Choroid plexus epithelial cell (primary cell): Measurements from ENCODE around the gene FOXN3.
A peak's percentile ranks its signal among the peaks of the same experiment; 100 is the strongest.

Experiments
- DNase-seq: peaks from one replicate; pipeline ENCODE4 v3.0.0-alpha.2; 2010; ENCODE audit warnings: low read depth
- H3K4me3 ChIP-seq: 2 replicates; pipeline ENCODE4 v1.5.1; 2011; ENCODE audit warnings: low read depth, mild to moderate bottlenecking, control low read depth, low read length, moderate library complexity
- TF ChIP-seq, protein P1 (sequence below): conservative IDR thresholded peaks from 2 replicates; pipeline ENCODE4 v1.5.1; 2011; ENCODE audit warnings: low read depth, mild to moderate bottlenecking, control low read depth, inconsistent platforms, low read length, moderate library complexity

Gene FOXN3

GRCh38 chr14:89444044-89444443 is 27.0 kb upstream of the FOXN3 start:
- no peak overlapping the region for H3K4me3 ChIP-seq
- TF ChIP-seq, protein P1, sequence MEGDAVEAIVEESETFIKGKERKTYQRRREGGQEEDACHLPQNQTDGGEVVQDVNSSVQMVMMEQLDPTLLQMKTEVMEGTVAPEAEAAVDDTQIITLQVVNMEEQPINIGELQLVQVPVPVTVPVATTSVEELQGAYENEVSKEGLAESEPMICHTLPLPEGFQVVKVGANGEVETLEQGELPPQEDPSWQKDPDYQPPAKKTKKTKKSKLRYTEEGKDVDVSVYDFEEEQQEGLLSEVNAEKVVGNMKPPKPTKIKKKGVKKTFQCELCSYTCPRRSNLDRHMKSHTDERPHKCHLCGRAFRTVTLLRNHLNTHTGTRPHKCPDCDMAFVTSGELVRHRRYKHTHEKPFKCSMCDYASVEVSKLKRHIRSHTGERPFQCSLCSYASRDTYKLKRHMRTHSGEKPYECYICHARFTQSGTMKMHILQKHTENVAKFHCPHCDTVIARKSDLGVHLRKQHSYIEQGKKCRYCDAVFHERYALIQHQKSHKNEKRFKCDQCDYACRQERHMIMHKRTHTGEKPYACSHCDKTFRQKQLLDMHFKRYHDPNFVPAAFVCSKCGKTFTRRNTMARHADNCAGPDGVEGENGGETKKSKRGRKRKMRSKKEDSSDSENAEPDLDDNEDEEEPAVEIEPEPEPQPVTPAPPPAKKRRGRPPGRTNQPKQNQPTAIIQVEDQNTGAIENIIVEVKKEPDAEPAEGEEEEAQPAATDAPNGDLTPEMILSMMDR: no peak
- peak; percentile 58 for DNase-seq

- no peak overlapping the region for H3K4me3 ChIP-seq
- DNase-seq: peak; percentile 67
- TF ChIP-seq, protein P1: no peak
These were observed 26.1 kb upstream of the FOXN3 start for GRCh38 chr14:89443042-89443629.

DNA sequence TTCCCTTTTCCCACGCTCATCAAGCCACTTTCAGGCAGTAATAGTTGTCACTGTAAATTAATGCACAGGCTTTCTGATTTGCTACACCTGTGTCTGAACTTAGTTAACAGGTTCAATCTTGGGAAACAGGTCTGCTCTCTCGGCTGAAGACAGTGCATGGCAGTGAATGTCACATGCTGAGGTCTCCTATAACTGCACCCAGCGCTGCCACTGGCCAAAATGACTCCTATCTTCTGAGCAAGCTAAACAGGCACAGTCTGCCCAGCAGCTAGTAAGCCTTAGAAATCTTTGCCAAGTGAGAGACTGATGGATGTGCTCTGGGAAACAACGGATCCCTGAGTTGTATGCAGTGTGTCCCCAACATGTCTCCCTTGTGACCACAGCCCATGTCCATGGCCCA is 25.2 kb upstream of the FOXN3 start:
- DNase-seq: no peak
- no peak overlapping the region for H3K4me3 ChIP-seq
- TF ChIP-seq, protein P1: no peak

- DNase-seq: no peak
- H3K4me3 ChIP-seq: no peak overlapping the region
- TF ChIP-seq, protein P1: no peak
These were observed 24.2 kb upstream of the FOXN3 start for GRCh38 chr14:89440986-89441909.

- no peak for DNase-seq
- TF ChIP-seq, protein P1: no peak
These were observed 19.0 kb upstream of the FOXN3 start for GRCh38 chr14:89435892-89436656.

DNA sequence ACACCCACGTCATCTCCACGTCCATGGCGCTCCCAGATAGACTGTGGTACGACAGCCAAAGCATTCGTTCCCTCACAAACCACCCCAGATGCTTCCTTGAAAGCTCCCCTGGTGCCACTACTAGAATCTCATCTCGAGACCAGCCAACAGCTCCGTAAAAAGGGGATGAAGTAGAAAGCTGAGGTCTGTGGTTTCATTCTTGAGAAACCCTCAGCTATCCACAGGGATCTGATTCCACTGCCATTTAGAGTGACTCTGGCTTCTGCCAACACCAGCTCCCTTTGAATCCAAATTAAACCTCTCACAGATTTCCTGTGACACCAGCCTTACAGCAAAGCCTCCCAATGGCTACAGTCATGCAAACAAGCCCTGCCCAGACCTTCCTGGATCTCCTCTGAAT is 18.5 kb upstream of the FOXN3 start:
- H3K4me3 ChIP-seq: no peak overlapping the region
- no peak for DNase-seq
- TF ChIP-seq, protein P1: no peak

More at GRCh38 chr14:89435892-89436656, 19.0 kb upstream of the FOXN3 start:
- no peak overlapping the region for H3K4me3 ChIP-seq
